ENCODE measurements around the gene RFC2.
"Not testable (repeated sequence)": the region's sequence is repeated elsewhere in the genome, so short reads cannot be mapped to it uniquely, and the experiment has no call there.

Gene RFC2

GRCh38 chr7:74256491-74257408 lies 2.6 kb upstream of the RFC2 start:
- Histone ChIP-seq H3K79me2 (ENCODE audit: insufficient read depth, low read length) (peaks cover 35% of the 10 kb centered on the region), H3K27me3 (ENCODE audit: insufficient read depth, low read length, poor library complexity, severe bottlenecking) (no peaks in the 10 kb centered on the region), H3F3A (ENCODE audit: low read depth) (peaks cover 4% of the 10 kb centered on the region; the same call in 1 of the 2 replicates), H3K4me1 (ENCODE audit: insufficient read depth, low read length, poor library complexity, severe bottlenecking) (peaks cover 33% of the 10 kb centered on the region), H4K20me1 (ENCODE audit: insufficient read depth, low read length, poor library complexity, severe bottlenecking) (peaks cover 10% of the 10 kb centered on the region), H3K9me2 (replicated peaks; ENCODE audit: low read depth, low read length) (no peaks in the 10 kb centered on the region), H3K9ac (ENCODE audit: low read depth, low read length, poor library complexity, severe bottlenecking) (peak overlapping the region; percentile 95), H3K4me2 (ENCODE audit: low read depth, low read length, poor library complexity, severe bottlenecking) (peak overlapping the region; percentile 82), H2AFZ (ENCODE audit: low read length) (no peak overlapping the region), H3K4me3 (ENCODE audit: low read length, poor library complexity, severe bottlenecking) (no peak overlapping the region), H3K36me3 (ENCODE audit: insufficient read depth, low read length) (no peaks in the 10 kb centered on the region), H3K9me3 (ENCODE audit: insufficient read depth, low read depth, low read length) (no peaks in the 10 kb centered on the region)
- no peak for TF ChIP-seq EZH2phosphoT487 (IDR thresholded peaks at IDR 0.05; ENCODE audit: borderline replicate concordance)
- TF ChIP-seq, protein P1, sequence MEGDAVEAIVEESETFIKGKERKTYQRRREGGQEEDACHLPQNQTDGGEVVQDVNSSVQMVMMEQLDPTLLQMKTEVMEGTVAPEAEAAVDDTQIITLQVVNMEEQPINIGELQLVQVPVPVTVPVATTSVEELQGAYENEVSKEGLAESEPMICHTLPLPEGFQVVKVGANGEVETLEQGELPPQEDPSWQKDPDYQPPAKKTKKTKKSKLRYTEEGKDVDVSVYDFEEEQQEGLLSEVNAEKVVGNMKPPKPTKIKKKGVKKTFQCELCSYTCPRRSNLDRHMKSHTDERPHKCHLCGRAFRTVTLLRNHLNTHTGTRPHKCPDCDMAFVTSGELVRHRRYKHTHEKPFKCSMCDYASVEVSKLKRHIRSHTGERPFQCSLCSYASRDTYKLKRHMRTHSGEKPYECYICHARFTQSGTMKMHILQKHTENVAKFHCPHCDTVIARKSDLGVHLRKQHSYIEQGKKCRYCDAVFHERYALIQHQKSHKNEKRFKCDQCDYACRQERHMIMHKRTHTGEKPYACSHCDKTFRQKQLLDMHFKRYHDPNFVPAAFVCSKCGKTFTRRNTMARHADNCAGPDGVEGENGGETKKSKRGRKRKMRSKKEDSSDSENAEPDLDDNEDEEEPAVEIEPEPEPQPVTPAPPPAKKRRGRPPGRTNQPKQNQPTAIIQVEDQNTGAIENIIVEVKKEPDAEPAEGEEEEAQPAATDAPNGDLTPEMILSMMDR (conservative IDR thresholded peaks at IDR 0.05; ENCODE audit: low read length), result no peak

DNA sequence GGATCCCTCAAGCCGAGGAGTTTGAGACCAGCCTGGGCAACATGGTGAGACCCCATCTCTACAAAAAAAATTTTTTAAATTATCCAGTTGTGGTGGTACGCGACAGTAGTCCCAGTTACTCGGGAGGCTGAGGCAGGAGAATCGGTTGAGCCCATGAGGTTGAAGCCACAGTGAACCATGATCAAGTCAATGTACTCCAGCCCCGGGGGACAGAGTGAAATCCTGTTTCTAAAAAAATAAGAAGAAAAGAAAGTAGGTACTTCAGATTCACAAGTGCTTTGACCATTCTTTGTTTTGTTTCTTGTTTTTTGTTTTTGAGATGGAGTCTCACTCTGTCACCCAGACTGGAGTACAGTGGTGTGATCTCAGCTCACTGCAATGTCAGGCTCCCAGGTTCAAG lies 1.3 kb upstream of the RFC2 start:
- not testable (repeated sequence) for H3K27me3 ChIP-seq (ENCODE audit: insufficient read depth, low read length, poor library complexity, severe bottlenecking); H2AFZ ChIP-seq (ENCODE audit: low read length); H3F3A ChIP-seq (ENCODE audit: low read depth); H3K36me3 ChIP-seq (ENCODE audit: insufficient read depth, low read length); H3K9me3 ChIP-seq (ENCODE audit: insufficient read depth, low read depth, low read length); H3K9me2 ChIP-seq (replicated peaks; ENCODE audit: low read depth, low read length)
- H3K4me2 ChIP-seq (ENCODE audit: low read depth, low read length, poor library complexity, severe bottlenecking), result peak overlapping the region; percentile 82
- H3K9ac ChIP-seq (ENCODE audit: low read depth, low read length, poor library complexity, severe bottlenecking), result peak overlapping the region; percentile 95
- peaks cover 12% of the 10 kb centered on the region for H4K20me1 ChIP-seq (ENCODE audit: insufficient read depth, low read length, poor library complexity, severe bottlenecking)
- peaks cover 45% of the 10 kb centered on the region for H3K79me2 ChIP-seq (ENCODE audit: insufficient read depth, low read length)
- H3K4me1 ChIP-seq (ENCODE audit: insufficient read depth, low read length, poor library complexity, severe bottlenecking), result peaks cover 33% of the 10 kb centered on the region
- H3K4me3 ChIP-seq (ENCODE audit: low read length, poor library complexity, severe bottlenecking), result peak overlapping the region; percentile 87

DNA sequence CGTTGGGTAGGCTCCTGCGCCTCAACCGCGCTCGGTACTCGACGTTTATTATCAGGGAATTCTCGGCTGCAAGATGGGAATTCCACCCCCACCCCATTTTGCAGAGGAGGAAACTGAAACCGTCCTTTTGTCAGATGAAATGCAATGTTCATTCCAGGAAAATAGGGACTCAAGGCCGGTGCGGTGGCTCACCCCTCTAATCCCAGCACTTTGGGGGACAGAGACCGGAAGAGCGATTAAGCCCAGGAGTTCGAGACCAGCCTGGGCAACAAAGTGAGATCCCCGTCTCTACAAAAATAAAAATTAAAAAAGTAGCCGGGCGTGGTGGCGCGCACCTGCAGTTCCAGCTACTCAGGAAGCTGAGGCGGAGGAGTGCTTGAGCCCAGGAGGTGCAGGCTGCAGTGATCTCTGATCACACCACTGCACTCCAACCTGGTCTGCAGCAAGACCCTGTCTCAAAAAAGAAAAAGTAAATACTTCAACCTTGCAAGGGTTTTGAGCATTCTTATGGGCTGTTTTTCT lies 720 bp upstream of the RFC2 start:
- Histone ChIP-seq H2AFZ (ENCODE audit: low read length) (peak overlapping the region; percentile 63; the same call in 1 of the 2 replicates), H4K20me1 (ENCODE audit: insufficient read depth, low read length, poor library complexity, severe bottlenecking) (peaks cover 16% of the 10 kb centered on the region), H3K27me3 (ENCODE audit: insufficient read depth, low read length, poor library complexity, severe bottlenecking) (no peaks in the 10 kb centered on the region), H3F3A (ENCODE audit: low read depth) (peaks cover 4% of the 10 kb centered on the region; the same call in 1 of the 2 replicates), H3K79me2 (ENCODE audit: insufficient read depth, low read length) (peaks cover 50% of the 10 kb centered on the region), H3K9ac (ENCODE audit: low read depth, low read length, poor library complexity, severe bottlenecking) (peak overlapping the region; percentile 95), H3K4me3 (ENCODE audit: low read length, poor library complexity, severe bottlenecking) (peak overlapping the region; percentile 87), H3K4me1 (ENCODE audit: insufficient read depth, low read length, poor library complexity, severe bottlenecking) (peaks cover 33% of the 10 kb centered on the region), H3K4me2 (ENCODE audit: low read depth, low read length, poor library complexity, severe bottlenecking) (peak overlapping the region; percentile 82), H3K9me3 (ENCODE audit: insufficient read depth, low read depth, low read length) (no peaks in the 10 kb centered on the region), H3K9me2 (replicated peaks; ENCODE audit: low read depth, low read length) (no peaks in the 10 kb centered on the region), H3K36me3 (ENCODE audit: insufficient read depth, low read length) (peaks cover 6% of the 10 kb centered on the region; the same call in 1 of the 2 replicates)
- TF ChIP-seq, protein P1 (conservative IDR thresholded peaks at IDR 0.05; ENCODE audit: low read length), result no peak
- TF ChIP-seq EZH2phosphoT487 (IDR thresholded peaks at IDR 0.05; ENCODE audit: borderline replicate concordance), result no peak

Data from Loucy (cell line).